ENCODE results near the gene SLC15A1. TPM values are rescaled to one million over a fixed set of nuclear protein-coding genes. Genes with fewer than 3 reads are reported as not detected.
"Not testable (repeated sequence)": the region's sequence is repeated elsewhere in the genome, so short reads cannot be mapped to it uniquely, and the experiment has no call there.

Gene SLC15A1
- total RNA-seq, 3 donors from 2014 or later = not detected

- Mint-ChIP-seq H3K9me3 (no peaks in the 10 kb centered on the region), H3K4me3 (no peak overlapping the region), H3K36me3 (ENCODE audit: insufficient read depth) (no peaks in the 10 kb centered on the region), H3K4me1 (ENCODE audit: low read depth) (peaks cover 2% of the 10 kb centered on the region), H3K27me3 (ENCODE audit: low read depth) (peaks cover 2% of the 10 kb centered on the region)
- ATAC-seq = no peak
- DNase-seq = no peak
Observed at GRCh38 chr13:98656223-98656622, 96.2 kb downstream of the SLC15A1 start.

- peak; percentile 75 for DNase-seq
- ATAC-seq = peak; percentile 95 to 97
- no peaks in the 10 kb centered on the region for H3K36me3 Mint-ChIP-seq (ENCODE audit: insufficient read depth)
- peaks cover 2% of the 10 kb centered on the region for H3K4me1 Mint-ChIP-seq (ENCODE audit: low read depth)
- peaks cover 2% of the 10 kb centered on the region for H3K27me3 Mint-ChIP-seq (ENCODE audit: low read depth)
- peak overlapping the region; percentile 48 for H3K4me3 Mint-ChIP-seq
- H3K9me3 Mint-ChIP-seq = no peaks in the 10 kb centered on the region
Observed at GRCh38 chr13:98653463-98653985, 98.9 kb downstream of the SLC15A1 start.

DNA sequence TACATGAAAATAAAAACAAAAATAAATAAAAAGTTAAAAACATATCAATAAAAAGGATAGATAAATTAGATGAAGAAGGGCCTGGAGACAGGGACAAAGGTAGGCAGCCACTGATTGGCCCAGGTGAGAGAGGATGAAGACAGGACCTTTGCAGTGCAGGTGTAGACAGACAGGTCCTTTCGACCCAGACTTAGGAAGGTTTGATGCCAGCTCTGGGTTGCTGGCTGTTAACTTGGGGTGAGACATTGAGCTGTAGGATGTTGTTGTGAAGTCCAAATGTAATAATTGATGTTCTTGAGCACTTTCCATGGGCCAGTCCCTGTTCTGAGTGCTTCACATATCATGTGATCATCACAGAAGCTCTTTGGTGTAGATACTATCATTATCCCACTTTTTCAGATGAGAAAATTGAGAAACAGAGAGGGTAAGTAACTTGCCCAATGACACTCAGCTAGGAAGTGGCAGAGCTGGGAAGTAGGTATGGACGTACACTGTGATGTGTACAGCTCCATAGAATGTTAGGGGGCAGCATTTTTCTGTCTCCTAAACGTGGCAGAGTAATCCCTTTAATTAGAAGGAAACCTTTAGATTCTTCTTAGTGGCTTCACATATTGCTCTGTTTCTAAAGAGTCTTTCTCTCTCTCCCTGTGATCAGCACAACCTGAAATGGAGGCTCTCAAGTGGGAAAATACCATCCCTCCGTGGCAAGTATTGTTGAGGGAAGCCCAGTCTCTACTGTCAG, 99.6 kb downstream of the SLC15A1 start:
- DNase-seq (no peak), ATAC-seq (peak; percentile 14 to 21)
- Mint-ChIP-seq H3K36me3 (ENCODE audit: insufficient read depth) (no peaks in the 10 kb centered on the region), H3K9me3 (no peaks in the 10 kb centered on the region), H3K4me3 (peak overlapping the region; percentile 48), H3K27me3 (ENCODE audit: low read depth) (peaks cover 2% of the 10 kb centered on the region), H3K4me1 (ENCODE audit: low read depth) (peaks cover 2% of the 10 kb centered on the region)

- DNase-seq (no peak), ATAC-seq (no peak)
- Mint-ChIP-seq H3K4me1 (ENCODE audit: low read depth) (peaks cover 2% of the 10 kb centered on the region), H3K27me3 (ENCODE audit: low read depth) (peaks cover 2% of the 10 kb centered on the region), H3K4me3 (no peak overlapping the region), H3K36me3 (ENCODE audit: insufficient read depth) (no peaks in the 10 kb centered on the region), H3K9me3 (no peaks in the 10 kb centered on the region)
Observed at GRCh38 chr13:98652276-98652675, 100.2 kb downstream of the SLC15A1 start.

- peaks cover 2% of the 10 kb centered on the region for H3K27me3 Mint-ChIP-seq (ENCODE audit: low read depth)
- H3K9me3 Mint-ChIP-seq = no peaks in the 10 kb centered on the region
- no peak overlapping the region for H3K4me3 Mint-ChIP-seq
- H3K36me3 Mint-ChIP-seq (ENCODE audit: insufficient read depth) = no peaks in the 10 kb centered on the region
- ATAC-seq (no peak), DNase-seq (no peak)
- peaks cover 2% of the 10 kb centered on the region for H3K4me1 Mint-ChIP-seq (ENCODE audit: low read depth)
Observed at GRCh38 chr13:98651744-98652143, 100.7 kb downstream of the SLC15A1 start.

- no peak for ATAC-seq
- H3K27me3 Mint-ChIP-seq (ENCODE audit: low read depth) = peaks cover 4% of the 10 kb centered on the region
- H3K4me3 Mint-ChIP-seq = no peak overlapping the region
- H3K4me1 Mint-ChIP-seq (ENCODE audit: low read depth) = peaks cover 2% of the 10 kb centered on the region
- no peak for DNase-seq
- no peaks in the 10 kb centered on the region for H3K9me3 Mint-ChIP-seq
- no peaks in the 10 kb centered on the region for H3K36me3 Mint-ChIP-seq (ENCODE audit: insufficient read depth)
Observed at GRCh38 chr13:98650396-98651107, 101.9 kb downstream of the SLC15A1 start.

DNA sequence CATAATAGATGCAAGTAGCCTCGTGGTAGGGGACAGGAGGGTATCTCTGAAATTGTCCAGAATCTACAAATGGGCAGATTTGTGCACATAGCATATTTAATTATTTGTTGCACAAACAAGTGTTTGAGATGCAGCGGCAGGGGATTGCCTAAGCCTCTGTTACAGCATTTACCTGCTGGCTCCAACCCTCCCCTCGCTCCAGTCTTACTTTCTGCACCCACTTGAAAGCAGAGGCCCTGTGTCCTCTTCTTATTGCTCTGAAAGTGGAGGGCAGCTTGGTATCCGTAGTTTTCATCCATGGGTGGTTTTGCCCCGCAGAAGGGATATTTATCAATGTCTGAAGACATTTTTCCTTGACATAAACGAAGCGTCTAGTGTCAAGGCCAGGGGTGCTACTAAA, 102.6 kb downstream of the SLC15A1 start:
- Mint-ChIP-seq H3K4me1 (ENCODE audit: low read depth) (peaks cover 2% of the 10 kb centered on the region), H3K9me3 (no peaks in the 10 kb centered on the region), H3K27me3 (ENCODE audit: low read depth) (peaks cover 4% of the 10 kb centered on the region), H3K36me3 (ENCODE audit: insufficient read depth) (no peaks in the 10 kb centered on the region), H3K4me3 (no peak overlapping the region)
- ATAC-seq (no peak), DNase-seq (no peak)

GRCh38 chr13:98648686-98649085, 103.8 kb downstream of the SLC15A1 start:
- no peak for ATAC-seq
- peaks cover 4% of the 10 kb centered on the region for H3K27me3 Mint-ChIP-seq (ENCODE audit: low read depth)
- no peak for DNase-seq
- H3K36me3 Mint-ChIP-seq (ENCODE audit: insufficient read depth) = no peaks in the 10 kb centered on the region
- H3K4me1 Mint-ChIP-seq (ENCODE audit: low read depth) = peaks cover 2% of the 10 kb centered on the region
- H3K9me3 Mint-ChIP-seq = no peaks in the 10 kb centered on the region
- no peak overlapping the region for H3K4me3 Mint-ChIP-seq

- Mint-ChIP-seq H3K4me1 (ENCODE audit: low read depth) (no peaks in the 10 kb centered on the region), H3K36me3 (ENCODE audit: insufficient read depth) (no peaks in the 10 kb centered on the region), H3K9me3 (no peaks in the 10 kb centered on the region), H3K27me3 (ENCODE audit: low read depth) (peaks cover 4% of the 10 kb centered on the region), H3K4me3 (no peak overlapping the region)
- ATAC-seq = no peak
- DNase-seq = no peak
Observed at GRCh38 chr13:98648141-98648540, 104.3 kb downstream of the SLC15A1 start.

- Mint-ChIP-seq H3K9me3 (no peaks in the 10 kb centered on the region), H3K4me1 (ENCODE audit: low read depth) (no peaks in the 10 kb centered on the region), H3K36me3 (ENCODE audit: insufficient read depth) (no peaks in the 10 kb centered on the region), H3K4me3 (no peak overlapping the region), H3K27me3 (ENCODE audit: low read depth) (peaks cover 4% of the 10 kb centered on the region)
- DNase-seq = no peak
- ATAC-seq = no peak
Observed at GRCh38 chr13:98647121-98647520, 105.4 kb downstream of the SLC15A1 start.

- H3K4me1 Mint-ChIP-seq (ENCODE audit: low read depth) = no peaks in the 10 kb centered on the region
- no peak for DNase-seq
- no peak for ATAC-seq
- no peak overlapping the region for H3K4me3 Mint-ChIP-seq
- no peaks in the 10 kb centered on the region for H3K36me3 Mint-ChIP-seq (ENCODE audit: insufficient read depth)
- H3K9me3 Mint-ChIP-seq = no peaks in the 10 kb centered on the region
- H3K27me3 Mint-ChIP-seq (ENCODE audit: low read depth) = peaks cover 7% of the 10 kb centered on the region
Observed at GRCh38 chr13:98643479-98643878, 109.0 kb downstream of the SLC15A1 start.

DNA sequence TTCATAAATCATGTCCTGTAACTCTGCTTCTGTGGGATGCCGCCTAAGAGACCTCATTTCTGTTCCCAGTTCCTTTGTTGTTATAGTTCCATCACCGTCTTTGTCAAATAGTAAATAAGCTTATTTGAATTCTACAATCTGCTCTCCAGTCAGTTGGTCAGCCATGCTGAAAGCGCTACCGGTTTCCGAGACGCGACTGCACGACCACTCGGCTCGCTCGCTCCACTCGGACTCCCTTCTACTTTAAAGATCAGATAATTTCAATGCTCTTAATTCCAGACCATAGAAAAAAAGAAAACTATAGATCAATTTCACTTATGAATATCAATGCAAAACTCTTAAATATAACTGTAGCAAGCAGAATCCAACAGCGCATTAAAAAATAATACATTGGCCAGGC, 111.4 kb downstream of the SLC15A1 start:
- DNase-seq = no peak
- Mint-ChIP-seq H3K4me1 (ENCODE audit: low read depth) (no peaks in the 10 kb centered on the region), H3K9me3 (no peaks in the 10 kb centered on the region), H3K27me3 (ENCODE audit: low read depth) (peaks cover 4% of the 10 kb centered on the region), H3K36me3 (ENCODE audit: insufficient read depth) (no peaks in the 10 kb centered on the region), H3K4me3 (no peak overlapping the region)
- ATAC-seq = no peak

- ATAC-seq; H3K27me3 Mint-ChIP-seq (ENCODE audit: low read depth); H3K9me3 Mint-ChIP-seq; H3K36me3 Mint-ChIP-seq (ENCODE audit: insufficient read depth); H3K4me3 Mint-ChIP-seq; H3K4me1 Mint-ChIP-seq (ENCODE audit: low read depth); DNase-seq: not testable (repeated sequence)
Observed at GRCh38 chr13:98639785-98640184, 112.7 kb downstream of the SLC15A1 start.

DNA sequence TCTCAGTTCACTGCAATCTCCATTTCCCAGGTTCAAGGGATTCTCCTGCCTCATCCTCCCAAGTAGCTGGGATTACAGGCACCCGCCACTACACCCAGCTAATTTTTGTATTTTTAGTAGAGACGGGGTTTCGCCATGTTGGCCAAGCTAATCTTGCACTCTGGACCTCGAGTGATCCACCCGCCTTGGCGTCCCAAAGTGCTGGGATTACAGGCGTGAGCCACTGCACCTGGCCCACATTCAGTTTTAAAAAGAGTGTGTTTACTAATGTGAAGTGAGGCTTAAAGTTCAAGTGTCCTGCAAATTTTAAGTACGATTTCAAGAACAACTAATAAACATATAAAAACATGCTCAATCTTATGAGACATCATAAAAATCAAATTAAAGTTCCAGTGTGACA, 114.1 kb downstream of the SLC15A1 start:
- not testable (repeated sequence) for DNase-seq; H3K36me3 Mint-ChIP-seq (ENCODE audit: insufficient read depth); H3K27me3 Mint-ChIP-seq (ENCODE audit: low read depth); ATAC-seq; H3K4me3 Mint-ChIP-seq; H3K9me3 Mint-ChIP-seq; H3K4me1 Mint-ChIP-seq (ENCODE audit: low read depth)
